PC-9 (cell line): ENCODE measurements around the gene COP1. TPM values are rescaled to one million over a fixed set of nuclear protein-coding genes. Genes with fewer than 3 reads are reported as not detected.

Experiments used
- BruUV-seq: library from RNA; stranded (reverse); fragments of 400-500 nt; replicated peaks from 2 replicates; lab custom pipeline; 2021; lab: Mats Ljungman, UMichigan
- CTCF ChIA-PET: fragments of 300-600 bp; sonication (Branson Sonifier 250); formaldehyde crosslinking; loops from one replicate; lab custom pipeline; 2022; ENCODE audit warnings: antibody characterized with exemption; lab: Charles Lee
- POLR2A ChIA-PET: fragments of 300-600 bp; sonication (Branson Sonifier 250); formaldehyde crosslinking; loops from one replicate; lab custom pipeline; 2022; ENCODE audit warnings: antibody characterized with exemption; ENCODE audit not compliant: unreplicated experiment; lab: Charles Lee
- DNase-seq, 2 experiments: peaks; one replicate each; pipeline versions ENCODE4 v3.0.0 to v3.0.0-alpha.2; 2015 to 2022; ENCODE audit warnings: mixed read lengths in 1 of 2
- H2AFZ ChIP-seq: fragments of 200-600 bp; sonication (generic); 2 replicates; pipeline ENCODE4 v1.8.1; 2017; ENCODE audit warnings: antibody characterized with exemption
- H3F3A ChIP-seq: fragments of 200-600 bp; sonication (generic); 2 replicates; pipeline ENCODE4 v1.8.1; 2017; ENCODE audit warnings: antibody characterized with exemption, mild to moderate bottlenecking, low read depth; ENCODE audit not compliant: insufficient read depth
- H3K27ac ChIP-seq: fragments of 200-600 bp; sonication (generic); 2 replicates; pipeline ENCODE4 v1.6.1; 2016; ENCODE audit warnings: mixed run types
- H3K27me3 ChIP-seq: fragments of 200-600 bp; sonication (generic); 2 replicates; pipeline ENCODE4 v1.6.1; 2016; ENCODE audit warnings: low read depth, mixed run types; ENCODE audit not compliant: insufficient read depth
- H3K36me3 ChIP-seq: fragments of 200-600 bp; sonication (generic); 2 replicates; pipeline ENCODE4 v1.6.1; 2016; ENCODE audit warnings: low read depth, mixed run types
- H3K4me1 ChIP-seq: fragments of 200-600 bp; sonication (generic); replicated peaks from 2 replicates; pipeline ENCODE4 v1.6.1; 2016; ENCODE audit warnings: mixed run types; ENCODE audit not compliant: insufficient read depth
- H3K4me2 ChIP-seq: fragments of 200-600 bp; sonication (generic); 2 replicates; pipeline ENCODE4 v1.6.1; 2017; ENCODE audit warnings: mixed run types
- H3K4me3 ChIP-seq: fragments of 200-600 bp; sonication (generic); 2 replicates; pipeline ENCODE4 v1.6.1; 2016; ENCODE audit warnings: mixed run types
- H3K79me2 ChIP-seq: fragments of 200-600 bp; sonication (generic); 2 replicates; pipeline ENCODE4 v1.6.1; 2017; ENCODE audit warnings: low read depth, mixed run types
- H3K9me2 ChIP-seq: fragments of 200-600 bp; sonication (generic); 2 replicates; pipeline ENCODE4 v1.8.1; 2017; ENCODE audit warnings: mild to moderate bottlenecking; ENCODE audit not compliant: insufficient read depth
- H3K9me3 ChIP-seq: fragments of 200-600 bp; sonication (generic); 2 replicates; pipeline ENCODE4 v1.8.1; 2016; ENCODE audit warnings: low read depth; ENCODE audit not compliant: insufficient read depth
- H4K20me1 ChIP-seq: fragments of 200-600 bp; sonication (generic); 2 replicates; pipeline ENCODE4 v1.8.1; 2017; ENCODE audit not compliant: insufficient read depth
- EZH2 ChIP-seq: fragments of 200-600 bp; sonication (generic); IDR thresholded peaks from 2 replicates; pipeline ENCODE4 v1.8.0; 2017; ENCODE audit warnings: antibody characterized with exemption, low read depth
- intact Hi-C: fragments of 100-400 bp; cut with micrococcal nuclease; formaldehyde crosslinking; loops from one replicate; pipeline ENCODE4 v1.10.0; 2022; ENCODE audit not compliant: unreplicated experiment
- total RNA-seq: library from RNA; stranded (reverse); gene quantifications from 2 replicates; pipeline ENCODE4 v1.2.3, GENCODE V29; 2021
- TF ChIP-seq, protein P1 (sequence below): fragments of 200-600 bp; sonication (generic); conservative IDR thresholded peaks from 2 replicates; pipeline ENCODE4 v1.6.1; 2017; ENCODE audit warnings: mixed run types, antibody characterized with exemption, mild to moderate bottlenecking, moderate library complexity

The COP1 gene
- total RNA-seq, 1 experiment from 2014 or later, result 38.0 TPM

DNA sequence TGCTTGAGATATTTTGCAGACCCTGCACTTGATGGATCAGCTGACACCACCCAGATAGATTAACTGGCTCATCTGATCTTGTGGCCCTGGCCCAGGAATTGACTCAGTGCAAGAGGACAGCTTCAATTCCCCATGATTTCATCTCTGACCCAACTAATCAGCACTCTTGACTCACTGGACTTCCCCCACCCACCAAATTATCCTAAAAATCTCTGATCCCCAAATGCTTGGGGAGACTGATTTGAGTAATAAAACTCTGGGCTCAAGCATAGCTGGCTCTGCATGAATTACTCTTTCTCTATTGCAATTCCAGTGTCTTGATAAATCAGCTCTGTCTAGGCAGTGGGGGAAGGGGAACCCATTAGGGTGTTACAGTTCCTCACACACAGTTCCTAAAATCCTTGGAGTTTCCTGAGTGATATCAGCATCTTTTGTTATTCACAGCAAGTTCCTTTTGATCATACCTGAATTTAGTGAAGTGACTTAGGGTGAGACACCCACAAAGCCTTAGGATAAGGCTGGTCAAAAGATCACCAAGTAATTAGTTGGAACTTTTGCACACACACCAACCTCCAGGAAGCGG is 104.2 kb downstream of the COP1 start:
- Histone ChIP-seq H3K79me2 (no peaks in the 10 kb centered on the region), H3K4me3 (no peak overlapping the region), H3K27ac (no peak overlapping the region), H4K20me1 (peaks cover 7% of the 10 kb centered on the region), H3K9me2 (0 out of 2 replicates have a peak, but pooled peaks cover 4% of the 10 kb centered on the region), H3K27me3 (no peaks in the 10 kb centered on the region), H3K4me1 (no peaks in the 10 kb centered on the region), H3K36me3 (peaks cover 7% of the 10 kb centered on the region; the same call in 1 of the 2 replicates), H3K9me3 (no peaks in the 10 kb centered on the region), H3F3A (no peaks in the 10 kb centered on the region), H2AFZ (no peak overlapping the region), H3K4me2 (no peak overlapping the region)
- ChIA-PET POLR2A (no interaction called here), CTCF (no interaction called here)
- no TSS peak for BruUV-seq
- TF ChIP-seq, protein P1, sequence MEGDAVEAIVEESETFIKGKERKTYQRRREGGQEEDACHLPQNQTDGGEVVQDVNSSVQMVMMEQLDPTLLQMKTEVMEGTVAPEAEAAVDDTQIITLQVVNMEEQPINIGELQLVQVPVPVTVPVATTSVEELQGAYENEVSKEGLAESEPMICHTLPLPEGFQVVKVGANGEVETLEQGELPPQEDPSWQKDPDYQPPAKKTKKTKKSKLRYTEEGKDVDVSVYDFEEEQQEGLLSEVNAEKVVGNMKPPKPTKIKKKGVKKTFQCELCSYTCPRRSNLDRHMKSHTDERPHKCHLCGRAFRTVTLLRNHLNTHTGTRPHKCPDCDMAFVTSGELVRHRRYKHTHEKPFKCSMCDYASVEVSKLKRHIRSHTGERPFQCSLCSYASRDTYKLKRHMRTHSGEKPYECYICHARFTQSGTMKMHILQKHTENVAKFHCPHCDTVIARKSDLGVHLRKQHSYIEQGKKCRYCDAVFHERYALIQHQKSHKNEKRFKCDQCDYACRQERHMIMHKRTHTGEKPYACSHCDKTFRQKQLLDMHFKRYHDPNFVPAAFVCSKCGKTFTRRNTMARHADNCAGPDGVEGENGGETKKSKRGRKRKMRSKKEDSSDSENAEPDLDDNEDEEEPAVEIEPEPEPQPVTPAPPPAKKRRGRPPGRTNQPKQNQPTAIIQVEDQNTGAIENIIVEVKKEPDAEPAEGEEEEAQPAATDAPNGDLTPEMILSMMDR, result no peak
- TF ChIP-seq EZH2, result no peak
- intact Hi-C loops, result no loop called here
- DNase-seq, result no peak

DNA sequence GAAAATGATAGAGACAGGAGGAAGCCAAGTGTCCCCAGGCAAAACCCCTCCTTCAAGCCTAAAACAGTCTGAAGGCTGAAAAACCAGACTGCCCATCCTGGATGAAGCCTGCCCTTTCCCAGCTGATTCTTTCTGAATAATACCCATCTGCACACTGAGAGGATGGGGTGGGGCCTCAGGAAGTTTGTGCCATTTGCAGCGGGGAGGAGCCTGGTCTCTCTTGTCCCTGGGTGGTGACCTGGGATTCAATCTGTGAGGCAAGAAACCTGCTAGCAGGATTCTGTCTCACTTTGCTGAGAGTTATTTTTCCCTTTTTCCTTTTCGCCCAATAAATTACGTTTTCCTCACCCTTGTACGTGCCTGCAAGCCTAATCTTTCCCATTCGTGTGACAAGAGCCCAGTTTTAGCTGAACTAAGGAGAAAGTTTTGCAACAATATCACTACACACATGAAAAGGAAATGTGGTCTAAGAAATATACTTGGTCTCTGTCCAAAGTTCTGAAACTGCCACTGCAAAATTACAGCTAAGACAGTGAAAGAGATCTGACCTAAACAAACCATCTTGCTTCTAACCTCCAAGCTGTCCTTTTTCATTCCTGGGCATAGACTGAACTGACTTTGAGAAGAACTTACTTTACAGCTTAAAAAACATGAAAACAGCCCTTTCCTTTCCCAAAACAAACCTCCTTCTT is 105.0 kb downstream of the COP1 start:
- POLR2A ChIA-PET, result interaction anchor here (0.5 kb wide), 1 partner anchor 106 kb away, joined by 3 read pairs; no protein-coding TSS in a partner anchor
- H3F3A ChIP-seq, result no peaks in the 10 kb centered on the region
- H3K27me3 ChIP-seq, result no peaks in the 10 kb centered on the region
- no peak overlapping the region for H3K27ac ChIP-seq
- peaks cover 7% of the 10 kb centered on the region for H4K20me1 ChIP-seq
- H3K9me2 ChIP-seq, result 0 out of 2 replicates have a peak, but pooled peaks cover 4% of the 10 kb centered on the region
- no peak overlapping the region for H3K4me3 ChIP-seq
- H3K9me3 ChIP-seq, result no peaks in the 10 kb centered on the region
- H3K4me2 ChIP-seq, result no peak overlapping the region
- TF ChIP-seq EZH2, result no peak
- TF ChIP-seq, protein P1, result no peak
- intact Hi-C loops, result no loop called here
- no peaks in the 10 kb centered on the region for H3K79me2 ChIP-seq
- no peak for DNase-seq
- BruUV-seq, result no TSS peak
- H3K4me1 ChIP-seq, result no peaks in the 10 kb centered on the region
- CTCF ChIA-PET, result no interaction called here
- no peak overlapping the region for H2AFZ ChIP-seq
- peaks cover 7% of the 10 kb centered on the region; the same call in 1 of the 2 replicates for H3K36me3 ChIP-seq

DNA sequence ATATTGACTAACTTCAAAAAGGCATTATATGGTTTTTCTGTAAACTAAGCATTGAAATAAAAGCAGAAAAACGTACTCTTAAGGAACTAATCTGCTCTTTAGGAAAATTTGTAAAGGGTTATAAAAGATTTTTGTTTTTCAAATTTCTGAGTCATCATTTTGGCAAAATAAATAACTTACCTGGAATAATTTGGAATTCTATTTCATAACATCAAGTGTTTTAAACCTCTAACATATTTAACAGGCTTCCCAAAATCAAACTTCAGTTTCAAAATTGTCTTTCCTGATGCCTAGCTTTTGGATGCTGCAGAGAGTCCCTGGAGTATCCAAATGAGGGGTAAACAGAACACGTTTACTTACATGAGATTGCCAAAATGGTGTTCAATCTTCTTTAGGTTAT is 108.5 kb downstream of the COP1 start:
- H3K9me3 ChIP-seq, result no peaks in the 10 kb centered on the region
- H4K20me1 ChIP-seq, result peaks cover 3% of the 10 kb centered on the region; the same call in 1 of the 2 replicates
- ChIA-PET POLR2A (no interaction called here), CTCF (no interaction called here)
- H2AFZ ChIP-seq, result no peak overlapping the region
- no peak for TF ChIP-seq EZH2
- TF ChIP-seq, protein P1, result no peak
- H3K4me3 ChIP-seq, result no peak overlapping the region
- no peaks in the 10 kb centered on the region for H3F3A ChIP-seq
- H3K9me2 ChIP-seq, result no peaks in the 10 kb centered on the region
- no peaks in the 10 kb centered on the region for H3K27me3 ChIP-seq
- BruUV-seq, result no TSS peak
- intact Hi-C loops, result no loop called here
- DNase-seq, result no peak
- no peak overlapping the region for H3K4me2 ChIP-seq
- H3K36me3 ChIP-seq, result no peaks in the 10 kb centered on the region; the same call in 1 of the 2 replicates
- H3K79me2 ChIP-seq, result no peaks in the 10 kb centered on the region
- no peak overlapping the region for H3K27ac ChIP-seq
- H3K4me1 ChIP-seq, result no peaks in the 10 kb centered on the region
